PC-3 (cell line): ENCODE results near the gene TP53BP1.
"Not testable (repeated sequence)": the region's sequence is repeated elsewhere in the genome, so short reads cannot be mapped to it uniquely, and the experiment has no call there.

Experiments
- CTCF ChIP-seq: fragments of 300-600 bp; sonication (generic); conservative IDR thresholded peaks from 2 replicates; pipeline ENCODE4 v1.5.1; 2017; ENCODE audit warnings: antibody characterized with exemption, low read depth, mild to moderate bottlenecking, low read length
- EZH2 ChIP-seq: fragments of 300-600 bp; sonication (generic); IDR thresholded peaks from one replicate; pipeline ENCODE4 v1.6.1; 2017; ENCODE audit warnings: antibody characterized with exemption, mild to moderate bottlenecking, low read length; ENCODE audit not compliant: unreplicated experiment

DNA sequence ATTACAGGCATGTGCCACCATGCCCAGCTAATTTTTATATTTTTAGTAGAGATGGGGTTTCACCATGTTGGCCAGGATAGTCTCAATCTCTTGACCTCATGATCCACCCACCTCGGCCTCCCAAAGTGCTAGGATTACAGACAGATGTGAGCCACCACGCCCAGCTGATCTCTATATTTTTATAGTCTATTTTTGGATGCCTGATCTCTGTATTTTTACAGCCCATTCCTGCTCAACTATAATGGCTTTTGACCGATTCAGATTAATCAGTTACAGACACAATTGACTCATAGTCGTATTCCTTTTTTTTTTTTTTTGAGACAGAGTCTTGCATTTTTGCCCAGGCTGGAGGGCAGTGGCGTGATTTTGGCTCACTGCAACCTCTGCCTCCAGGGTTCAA is 39.9 kb upstream of the TP53BP1 start:
- not testable (repeated sequence) for TF ChIP-seq CTCF, EZH2
